Neuronal stem cell (in vitro differentiated cells): Measurements from ENCODE around the gene CREB5.

Source experiments
- DNase-seq: peaks from one replicate; pipeline ENCODE4 v3.0.0-alpha.2; 2013; ENCODE audit warnings: low spot score
- H2AFZ ChIP-seq: one replicate; pipeline ENCODE4 v1.6.1; 2013; ENCODE audit warnings: mild to moderate bottlenecking, low read length, inconsistent platforms
- H2AK5ac ChIP-seq: 2 replicates; pipeline ENCODE4 v1.6.1; 2013; ENCODE audit warnings: low read depth, mild to moderate bottlenecking, inconsistent platforms, low read length, moderate library complexity, mixed read lengths
- H2BK120ac ChIP-seq: 2 replicates; pipeline ENCODE4 v1.6.1; 2013; ENCODE audit warnings: low read depth, mild to moderate bottlenecking, inconsistent platforms, low read length, moderate library complexity, mixed read lengths
- H2BK12ac ChIP-seq: one replicate; pipeline ENCODE4 v1.6.1; 2013; ENCODE audit warnings: low read length, inconsistent platforms
- H2BK15ac ChIP-seq: 2 replicates; pipeline ENCODE4 v1.6.1; 2013; ENCODE audit warnings: mild to moderate bottlenecking, low read length, inconsistent platforms, mixed read lengths
- H2BK5ac ChIP-seq: one replicate; pipeline ENCODE4 v1.6.1; 2013; ENCODE audit warnings: inconsistent platforms, mild to moderate bottlenecking, low read length, moderate library complexity
- H3K14ac ChIP-seq: one replicate; pipeline ENCODE4 v1.6.1; 2013; ENCODE audit warnings: low read length, inconsistent platforms
- H3K18ac ChIP-seq: 2 replicates; pipeline ENCODE4 v1.6.1; 2013; ENCODE audit warnings: low read length, inconsistent platforms
- H3K23ac ChIP-seq: 2 replicates; pipeline ENCODE4 v1.6.1; 2013; ENCODE audit warnings: low read depth, mild to moderate bottlenecking, mixed read lengths, low read length, inconsistent platforms; ENCODE audit not compliant: poor library complexity
- H3K27ac ChIP-seq: replicated peaks from 3 replicates; pipeline ENCODE4 v1.5.1; 2013; ENCODE audit warnings: low read length, inconsistent platforms
- H3K27me3 ChIP-seq, 3 experiments: 2 replicates each; pipeline ENCODE4 v1.6.1; 2013; ENCODE audit warnings: low read length in 3 of 3, mild to moderate bottlenecking in 2 of 3, inconsistent platforms in 1 of 3, low read depth in 1 of 3, mixed read lengths in 1 of 3, moderate library complexity in 1 of 3; ENCODE audit not compliant: control insufficient read depth in 3 of 3, insufficient read depth in 3 of 3
- H3K36me3 ChIP-seq, 2 donors: replicated peaks in 1 of 2; 2 replicates each; pipeline ENCODE4 v1.6.1; 2013; ENCODE audit warnings: low read length in 2 of 2; ENCODE audit not compliant: control insufficient read depth in 2 of 2, insufficient read depth in 2 of 2
- H3K4ac ChIP-seq: 2 replicates; pipeline ENCODE4 v1.6.1; 2013; ENCODE audit warnings: inconsistent platforms, mild to moderate bottlenecking, low read length, moderate library complexity
- H3K4me1 ChIP-seq, 2 donors: 1 replicate in 1 of 2; 2 replicates in 1 of 2; pipeline ENCODE4 v1.6.1; 2013; ENCODE audit warnings: low read length in 2 of 2, low read depth in 1 of 2; ENCODE audit not compliant: control insufficient read depth in 2 of 2, insufficient read depth in 1 of 2
- H3K4me2 ChIP-seq: one replicate; pipeline ENCODE4 v1.6.1; 2013; ENCODE audit warnings: mild to moderate bottlenecking, low read length, inconsistent platforms; ENCODE audit not compliant: insufficient read depth, poor library complexity, severe bottlenecking
- H3K4me3 ChIP-seq, 2 donors: 2 replicates each; pipeline ENCODE4 v1.5.1; 2013; ENCODE audit warnings: low read length in 2 of 2, mild to moderate bottlenecking in 2 of 2, inconsistent platforms in 1 of 2, moderate library complexity in 1 of 2
- H3K79me1 ChIP-seq: one replicate; pipeline ENCODE4 v1.6.1; 2013; ENCODE audit warnings: low read depth, mild to moderate bottlenecking, inconsistent platforms, low read length, moderate library complexity
- H3K9ac ChIP-seq: one replicate; pipeline ENCODE4 v1.6.1; 2013; ENCODE audit warnings: mild to moderate bottlenecking, low read depth, low read length, inconsistent platforms; ENCODE audit not compliant: poor library complexity
- H3K9me3 ChIP-seq, 2 donors: replicated peaks in 1 of 2; 2 replicates each; pipeline versions ENCODE3 to v1.6.1; 2013; ENCODE audit warnings: low read length in 2 of 2, mild to moderate bottlenecking in 2 of 2, inconsistent platforms in 1 of 2, low read depth in 1 of 2, mixed read lengths in 1 of 2, moderate library complexity in 1 of 2; ENCODE audit not compliant: control insufficient read depth in 2 of 2, insufficient read depth in 1 of 2
- H4K8ac ChIP-seq: one replicate; pipeline ENCODE4 v1.6.1; 2013; ENCODE audit warnings: low read depth, mild to moderate bottlenecking, inconsistent platforms, low read length, moderate library complexity
- H4K91ac ChIP-seq: one replicate; pipeline ENCODE4 v1.6.1; 2013; ENCODE audit warnings: low read length, low read depth, mild to moderate bottlenecking, inconsistent platforms; ENCODE audit not compliant: poor library complexity
- WGBS, 2 donors: extraction: QIAGEN DNeasy Blood & Tissue Kit; methylation state at CpG; one replicate each; pipeline ENCODE4 v1.1.7; 2013; ENCODE audit warnings: missing lambda C conversion rate in 2 of 2, mixed read lengths in 1 of 2; ENCODE audit not compliant: insufficient read length in 2 of 2, insufficient replicate concordance in 1 of 2; ENCODE audit errors: extremely low coverage in 2 of 2; 5-methylcytosine and 5-hydroxymethylcytosine counted together

CREB5 gene

GRCh38 chr7:28697913-28698563, 285.7 kb downstream of the CREB5 start:
- Histone ChIP-seq H3K4me3 (no peak overlapping the region), H3K14ac (no peak overlapping the region), H3K27me3 (no peaks in the 10 kb centered on the region), H2AK5ac (no peak overlapping the region), H3K9ac (no peak overlapping the region), H3K9me3 (no peaks in the 10 kb centered on the region), H3K27ac (no peak overlapping the region), H2BK15ac (no peak overlapping the region), H4K91ac (no peak overlapping the region), H3K79me1 (no peaks in the 10 kb centered on the region), H3K4me2 (no peak overlapping the region), H3K36me3 (no peaks in the 10 kb centered on the region), H3K4ac (no peak overlapping the region), H3K23ac (no peak overlapping the region), H4K8ac (no peak overlapping the region), H2BK120ac (no peak overlapping the region), H2BK12ac (no peak overlapping the region), H3K18ac (no peak overlapping the region), H2AFZ (no peak overlapping the region), H3K4me1 (peaks cover 16% of the 10 kb centered on the region in 2 donors), H2BK5ac (no peak overlapping the region)
- DNase-seq: no peak
- no CpG with 5 or more reads among the region's 6 CpGs for WGBS, 2 donors

DNA sequence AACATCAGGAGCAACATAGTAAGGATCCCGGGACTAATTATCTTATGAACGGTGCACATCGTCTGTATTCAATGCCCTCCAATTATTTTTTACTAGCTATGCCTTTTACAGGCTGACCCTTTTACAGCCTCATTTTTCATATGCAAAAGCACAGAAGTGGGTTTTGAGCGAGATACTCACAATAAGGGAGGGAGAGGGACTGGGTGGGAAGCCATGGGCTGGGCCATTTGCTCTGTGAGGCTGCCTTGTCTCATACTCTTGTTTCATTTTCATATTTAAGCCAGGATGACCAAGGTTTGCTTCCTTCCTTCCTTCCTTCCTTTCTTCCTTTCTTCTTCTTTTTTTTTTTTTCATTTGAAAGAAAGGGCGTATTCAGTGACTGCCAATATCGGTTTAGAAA, 286.5 kb downstream of the CREB5 start:
- H2AK5ac ChIP-seq: no peak overlapping the region
- no peak overlapping the region for H3K4ac ChIP-seq
- WGBS, 2 donors: no CpG with 5 or more reads among the region's 6 CpGs
- H3K18ac ChIP-seq: no peak overlapping the region
- no peak overlapping the region for H3K14ac ChIP-seq
- no peak overlapping the region for H2BK120ac ChIP-seq
- H3K4me2 ChIP-seq: no peak overlapping the region
- H4K8ac ChIP-seq: no peak overlapping the region
- no peaks in the 10 kb centered on the region for H3K79me1 ChIP-seq
- no peak overlapping the region for H3K27ac ChIP-seq
- no peak overlapping the region for H4K91ac ChIP-seq
- no peaks in the 10 kb centered on the region for H3K27me3 ChIP-seq
- H2BK12ac ChIP-seq: no peak overlapping the region
- H3K4me1 ChIP-seq: peaks cover 16% of the 10 kb centered on the region in 2 donors
- H3K9ac ChIP-seq: no peak overlapping the region
- no peak overlapping the region for H2AFZ ChIP-seq
- peaks cover 0 to 4% of the 10 kb centered on the region in 2 donors for H3K36me3 ChIP-seq
- no peak for DNase-seq
- no peak overlapping the region for H3K4me3 ChIP-seq
- H2BK5ac ChIP-seq: no peak overlapping the region
- peaks cover 1 to 6% of the 10 kb centered on the region in 2 donors for H3K9me3 ChIP-seq
- no peak overlapping the region for H2BK15ac ChIP-seq
- H3K23ac ChIP-seq: no peak overlapping the region

DNA sequence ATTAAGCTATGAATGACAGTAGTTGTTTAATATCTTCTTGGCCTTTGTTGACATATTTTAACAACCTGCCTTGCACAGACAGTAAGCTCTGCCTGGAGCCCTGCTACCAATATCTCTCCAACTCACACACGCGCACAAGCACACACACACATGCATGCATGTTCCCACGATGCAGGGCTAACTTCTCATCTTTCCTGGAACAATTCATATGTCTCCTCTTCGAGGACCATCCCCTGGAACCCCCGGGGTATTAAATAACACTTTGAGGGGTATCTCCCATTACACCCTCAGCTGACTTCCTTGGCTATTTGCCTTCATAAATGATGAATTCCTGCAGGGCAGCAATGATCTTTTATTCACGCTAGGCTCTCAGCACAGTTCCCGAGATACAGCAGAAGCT, 287.8 kb downstream of the CREB5 start:
- H2BK120ac ChIP-seq: no peak overlapping the region
- H3K4me2 ChIP-seq: no peak overlapping the region
- no peak overlapping the region for H2AK5ac ChIP-seq
- H3K9ac ChIP-seq: no peak overlapping the region
- H3K23ac ChIP-seq: no peak overlapping the region
- no peak overlapping the region for H3K27ac ChIP-seq
- H4K91ac ChIP-seq: no peak overlapping the region
- H3K36me3 ChIP-seq: peaks cover 0 to 5% of the 10 kb centered on the region in 2 donors
- H2BK12ac ChIP-seq: no peak overlapping the region
- H2BK15ac ChIP-seq: no peak overlapping the region
- H3K4me1 ChIP-seq: peaks cover 11 to 14% of the 10 kb centered on the region in 2 donors
- H4K8ac ChIP-seq: no peak overlapping the region
- no peaks in the 10 kb centered on the region for H3K79me1 ChIP-seq
- no peak for DNase-seq
- H3K9me3 ChIP-seq: peaks cover 1 to 6% of the 10 kb centered on the region in 2 donors
- no peak overlapping the region for H3K4me3 ChIP-seq
- H2BK5ac ChIP-seq: no peak overlapping the region
- H3K4ac ChIP-seq: no peak overlapping the region
- no peak overlapping the region for H2AFZ ChIP-seq
- H3K18ac ChIP-seq: no peak overlapping the region
- no peak overlapping the region for H3K14ac ChIP-seq
- no CpG with 5 or more reads among the region's 7 CpGs for WGBS, 2 donors
- H3K27me3 ChIP-seq: no peaks in the 10 kb centered on the region

GRCh38 chr7:28700790-28701203, 288.5 kb downstream of the CREB5 start:
- Histone ChIP-seq H2AK5ac (no peak overlapping the region), H2BK5ac (no peak overlapping the region), H3K9ac (no peak overlapping the region), H2AFZ (no peak overlapping the region), H4K91ac (no peak overlapping the region), H2BK12ac (no peak overlapping the region), H3K18ac (no peak overlapping the region), H3K36me3 (peaks cover 0 to 5% of the 10 kb centered on the region in 2 donors), H3K4me1 (peaks cover 5 to 7% of the 10 kb centered on the region in 2 donors), H2BK120ac (no peak overlapping the region), H3K27me3 (no peaks in the 10 kb centered on the region), H3K27ac (no peak overlapping the region), H3K14ac (no peak overlapping the region), H4K8ac (no peak overlapping the region), H3K4me2 (no peak overlapping the region), H2BK15ac (no peak overlapping the region), H3K79me1 (no peaks in the 10 kb centered on the region), H3K4me3 (no peak overlapping the region), H3K9me3 (peaks cover 1 to 6% of the 10 kb centered on the region in 2 donors), H3K23ac (no peak overlapping the region), H3K4ac (no peak overlapping the region)
- DNase-seq: no peak
- WGBS, 2 donors: no CpG with 5 or more reads among the region's 3 CpGs
